ENCODE data around the gene TTLL8.

The TTLL8 gene

DNA sequence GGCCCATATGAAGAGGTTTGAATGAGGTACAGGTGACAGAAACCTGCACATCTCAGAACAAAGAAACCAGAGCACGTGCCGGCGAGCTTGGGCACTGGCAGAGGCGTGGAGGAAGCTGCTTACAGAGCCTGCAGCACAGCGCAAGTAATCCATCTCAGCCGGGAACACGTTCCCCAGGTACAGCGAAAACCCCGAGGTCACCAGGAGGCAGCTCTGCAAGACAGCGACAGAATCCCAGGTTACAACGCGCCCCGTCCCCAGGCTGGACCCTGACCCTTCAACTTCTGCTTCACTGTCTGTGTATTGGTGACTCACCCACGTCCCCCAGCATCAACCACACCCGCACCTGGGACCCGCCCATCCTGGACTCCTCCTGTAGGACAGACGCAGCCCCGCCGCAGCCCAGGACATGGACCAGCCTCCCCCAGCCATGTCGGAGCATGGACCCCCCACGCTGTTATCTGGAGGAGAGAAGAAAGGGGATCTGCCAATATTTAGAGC, 24.9 kb upstream of the TTLL8 start:
- no peak for DNase-seq

DNA sequence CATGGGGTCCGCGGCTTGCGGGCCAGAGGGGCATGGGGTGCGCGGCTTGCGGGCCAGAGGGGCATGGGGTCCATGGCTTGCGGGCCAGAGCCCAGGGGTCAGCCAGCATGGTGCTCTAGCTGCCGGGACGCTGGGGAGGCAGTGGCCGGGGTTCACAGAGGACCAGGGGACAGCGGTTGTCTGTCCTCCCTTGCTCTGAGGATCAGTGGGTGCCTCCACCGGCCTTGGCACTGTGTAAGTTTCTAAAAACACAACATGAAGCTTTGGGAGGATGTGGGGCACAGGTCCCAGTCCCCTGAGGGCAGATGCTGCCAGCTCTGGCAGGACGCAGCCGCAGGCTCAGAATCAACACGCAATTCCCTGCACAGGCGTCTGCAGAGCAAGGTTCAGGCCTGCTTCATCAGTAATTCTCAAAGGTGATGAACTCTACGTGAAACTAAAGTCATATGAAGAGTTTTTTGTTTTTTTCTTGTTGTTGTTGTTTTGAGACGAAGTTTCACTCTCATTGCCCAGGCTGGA, 24.2 kb upstream of the TTLL8 start:
- DNase-seq, result no peak

DNA sequence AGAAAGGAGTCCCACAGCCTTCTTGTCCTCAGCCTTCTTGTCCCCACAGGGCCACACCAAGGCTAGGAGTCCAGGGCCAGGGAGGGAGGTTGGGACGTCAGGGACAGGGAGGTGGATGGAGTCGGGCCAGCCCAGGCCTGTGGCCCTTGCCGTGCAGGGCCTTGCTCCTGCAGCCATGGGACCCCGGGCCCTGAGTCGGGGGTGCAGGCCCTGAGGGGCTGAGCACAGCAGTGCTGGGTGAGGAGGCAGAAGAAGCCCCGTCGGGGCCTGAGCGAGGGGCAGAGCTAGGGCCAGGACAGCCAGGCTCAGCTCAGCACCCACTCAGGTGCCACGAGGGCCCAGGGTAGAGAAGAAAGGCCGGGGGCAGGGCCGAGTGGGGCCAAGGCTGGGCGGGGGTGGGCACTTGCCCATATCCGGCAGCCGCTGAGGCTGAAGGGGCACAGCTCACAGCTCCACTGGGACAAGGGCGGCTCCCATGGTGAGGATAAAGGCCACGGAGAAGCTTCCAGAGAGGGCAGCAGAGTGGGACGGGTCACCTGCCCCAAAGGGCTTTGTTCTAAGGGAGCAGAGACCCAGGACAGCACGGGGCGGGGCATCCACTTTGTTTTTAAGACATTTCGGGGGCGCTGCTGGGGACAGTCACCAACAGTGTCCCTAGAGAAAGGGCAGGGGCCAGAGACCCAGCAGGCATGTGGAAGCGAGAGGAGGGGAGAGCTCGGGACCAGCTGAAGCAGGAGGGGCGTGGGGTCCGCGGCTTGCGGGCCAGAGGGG, 23.5 kb upstream of the TTLL8 start:
- DNase-seq, result no peak

DNA sequence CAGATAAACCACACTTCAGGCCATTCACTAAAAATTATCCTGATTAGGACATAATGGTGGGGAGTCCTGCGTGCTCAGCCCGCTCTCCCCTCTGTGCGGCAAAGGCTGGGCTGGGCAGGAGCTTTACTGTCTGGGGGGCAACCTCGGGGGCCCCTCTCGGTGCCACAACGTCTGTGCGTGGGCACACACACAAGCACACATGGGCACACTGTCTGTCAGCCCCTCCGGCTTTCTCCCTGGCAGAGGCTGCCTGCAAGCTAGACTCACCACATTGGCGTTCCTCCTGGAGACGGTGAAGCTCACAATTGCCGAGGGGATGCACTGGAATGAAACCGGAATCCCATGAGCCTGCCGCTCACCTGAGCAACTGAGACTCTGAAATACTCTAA, 22.0 kb upstream of the TTLL8 start:
- no peak for DNase-seq

DNA sequence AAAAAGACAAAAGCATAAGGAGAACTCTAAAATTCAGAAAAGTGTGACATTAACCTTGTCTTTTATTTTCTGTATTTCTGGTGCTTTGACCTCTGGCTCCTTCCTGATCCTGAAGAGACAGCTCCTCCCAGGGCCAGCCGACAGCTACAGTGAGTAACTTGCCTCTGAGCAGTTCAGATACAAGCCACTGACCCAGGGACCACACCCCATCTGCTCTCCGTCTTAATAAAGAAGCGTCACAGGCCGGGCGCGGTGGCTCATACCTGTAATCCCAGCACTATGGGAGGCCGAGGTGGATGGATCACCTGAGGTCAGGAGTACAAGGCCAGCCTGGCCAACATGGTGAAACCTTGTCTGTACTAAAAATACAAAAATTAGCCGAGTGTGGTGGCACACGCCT, 20.7 kb upstream of the TTLL8 start:
- no peak for DNase-seq

DNA sequence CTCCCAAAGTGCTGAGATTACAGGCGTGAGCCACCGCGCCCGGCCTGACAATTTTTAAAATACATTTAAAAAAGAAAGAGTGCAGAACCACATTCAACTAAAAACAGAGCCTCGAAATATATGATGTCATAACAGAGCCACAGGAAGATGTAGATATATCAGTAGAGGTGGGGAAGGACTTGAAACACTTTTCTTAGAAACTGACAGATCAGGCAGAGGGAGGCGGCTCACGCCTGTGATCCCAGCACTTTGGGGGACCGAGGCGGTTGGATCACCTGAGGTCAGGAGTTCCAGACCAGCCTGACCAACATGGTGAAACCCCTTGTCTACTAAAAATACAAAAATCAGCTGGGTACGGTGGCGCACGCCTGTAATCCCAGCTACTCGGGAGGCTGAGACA, 20.1 kb upstream of the TTLL8 start:
- DNase-seq, result no peak

DNA sequence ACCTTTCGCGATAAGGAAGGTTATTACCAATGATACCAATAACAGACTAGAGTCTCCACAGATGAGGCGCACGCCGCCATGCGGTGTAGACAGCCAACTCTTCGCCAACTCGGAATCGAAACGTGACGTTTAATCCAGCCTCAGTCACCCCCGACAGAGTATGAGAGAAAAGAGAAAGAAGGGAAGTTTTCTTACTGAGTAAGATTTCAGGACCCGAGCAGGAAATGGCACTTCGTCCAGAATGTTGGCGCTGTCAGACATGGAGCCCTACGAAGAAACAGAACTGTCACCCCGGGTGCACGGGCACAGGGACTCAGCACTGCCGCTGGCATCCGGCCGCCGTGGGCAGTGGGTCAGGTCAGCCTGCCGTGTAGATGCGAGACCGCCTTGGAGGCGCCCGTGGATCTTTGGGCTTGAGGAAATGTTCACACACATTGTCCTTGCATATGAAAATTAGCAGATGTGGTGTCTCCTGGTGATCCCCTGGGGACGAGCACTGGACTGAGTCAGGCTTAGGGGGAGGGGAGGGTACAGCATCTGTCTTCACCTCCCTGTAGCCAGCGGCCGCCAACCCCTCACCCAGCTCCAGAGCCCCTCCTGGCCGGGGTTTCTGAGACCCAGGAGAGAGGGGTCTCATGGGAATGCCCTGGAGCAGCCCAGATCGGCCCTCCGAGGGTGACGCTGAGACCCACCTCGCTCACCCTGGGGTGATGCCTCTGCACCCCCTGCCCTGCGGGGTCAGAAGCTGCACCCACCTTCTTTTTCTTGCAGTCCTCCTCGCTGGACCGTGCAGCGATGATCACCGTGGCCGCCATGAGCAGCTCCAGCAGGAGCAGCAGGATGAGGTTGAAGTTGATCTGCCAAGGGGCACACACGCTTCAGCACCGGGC, 18.8 kb upstream of the TTLL8 start:
- DNase-seq, result no peak

DNA sequence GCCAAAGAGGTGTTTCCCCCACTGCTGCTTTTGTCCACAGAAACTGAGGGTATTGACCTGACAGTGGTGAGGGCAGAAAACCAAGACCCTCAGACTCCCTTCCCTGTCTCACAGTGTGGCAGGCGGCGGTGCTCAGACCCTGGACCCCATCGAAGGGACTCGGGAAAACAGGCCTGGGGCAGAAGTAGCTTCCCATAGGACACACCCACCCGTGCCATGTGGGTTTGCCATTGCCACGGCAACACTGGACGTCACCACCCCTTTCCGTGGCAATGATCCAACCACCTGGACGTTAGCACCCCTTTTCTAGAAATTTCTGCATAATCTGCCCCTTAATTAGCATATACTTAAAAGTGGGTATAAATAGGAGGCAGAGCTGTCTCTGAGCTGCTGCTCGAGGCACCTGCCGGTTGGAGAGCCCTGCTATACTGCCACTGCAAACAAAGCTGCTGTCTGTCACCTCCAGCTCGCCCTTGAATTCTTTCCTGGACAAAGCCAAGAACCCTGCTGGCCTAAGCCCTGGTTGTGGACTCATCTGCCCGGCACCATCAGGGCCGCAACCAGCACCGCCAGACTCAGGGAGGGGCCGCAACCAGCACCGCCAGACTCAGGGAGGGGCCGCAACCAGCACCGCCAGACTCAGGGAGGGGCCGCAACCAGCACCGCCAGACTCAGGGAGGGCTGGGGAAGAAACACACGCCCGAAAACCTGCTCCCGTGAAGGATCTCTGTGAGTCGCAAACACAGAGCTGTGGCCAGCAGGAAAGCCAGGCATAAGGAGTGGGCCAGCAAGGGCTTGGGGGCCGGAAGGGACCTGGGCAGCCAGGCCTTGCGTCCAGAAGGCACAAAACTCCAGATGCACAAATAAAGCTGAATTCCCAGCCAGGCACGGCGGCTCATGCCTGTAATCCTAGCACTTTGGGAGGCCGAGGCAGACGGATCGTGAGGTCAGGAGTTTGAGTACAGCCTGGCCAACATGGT, 16.7 kb upstream of the TTLL8 start:
- no peak for DNase-seq

DNA sequence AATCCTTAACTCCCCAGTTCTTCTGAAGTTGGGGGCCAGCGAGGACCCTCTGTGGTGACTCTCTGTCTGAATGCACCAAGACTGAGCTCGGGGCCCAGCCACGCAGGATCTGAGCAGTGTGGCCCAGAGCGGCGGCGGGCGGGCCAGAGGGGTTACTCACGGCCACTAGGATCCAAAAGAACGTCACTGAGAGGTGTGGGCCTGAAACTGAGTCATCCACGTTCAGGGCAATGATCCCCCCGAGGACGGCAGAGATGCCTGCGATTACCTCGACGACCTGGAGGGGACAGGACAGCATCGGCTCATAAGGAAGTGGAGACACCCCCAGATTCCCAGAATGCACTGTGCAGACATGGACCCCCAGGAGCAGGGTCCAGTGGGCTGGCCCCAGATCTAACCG, 16.0 kb upstream of the TTLL8 start:
- no peak for DNase-seq

DNA sequence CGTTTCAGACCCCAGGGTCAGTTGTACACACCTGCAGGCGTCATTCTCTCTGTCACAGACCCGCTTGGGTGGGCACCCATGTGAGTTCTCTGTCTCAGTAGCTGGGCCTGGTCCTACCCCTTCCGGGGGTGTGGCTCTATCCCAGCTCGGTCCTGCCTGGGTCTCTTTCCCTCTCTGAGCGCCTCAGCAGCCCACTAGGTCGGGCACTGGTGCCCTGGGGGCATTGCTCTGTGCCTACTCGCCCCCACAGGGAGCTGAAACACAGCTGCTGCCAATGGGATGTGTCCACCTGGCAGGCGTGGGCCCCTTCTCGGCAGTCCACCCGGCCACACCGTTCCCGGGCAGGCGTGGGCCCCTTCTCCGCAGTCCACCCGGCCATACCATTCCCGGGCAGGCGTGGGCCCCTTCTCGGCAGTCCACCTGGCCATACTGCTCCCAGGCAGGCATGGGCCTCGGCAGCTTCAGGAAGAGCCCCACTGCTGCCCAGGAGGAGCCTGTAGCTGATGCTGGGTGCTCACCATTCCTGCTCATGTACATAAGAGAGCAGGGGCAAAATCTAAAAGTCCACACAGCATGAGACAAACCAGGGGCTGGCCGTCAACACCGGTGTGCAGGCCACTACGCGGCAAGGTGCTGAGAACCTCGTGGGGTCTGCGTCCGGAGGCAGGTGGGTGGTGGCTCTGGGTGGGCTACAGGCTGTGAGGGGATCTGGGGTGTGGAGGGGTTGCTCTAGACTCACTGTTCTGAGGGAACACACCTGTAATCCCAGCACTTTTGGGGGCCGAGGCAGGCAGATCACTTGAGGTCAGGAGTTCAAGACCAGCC, 14.8 kb upstream of the TTLL8 start:
- DNase-seq, result no peak

DNA sequence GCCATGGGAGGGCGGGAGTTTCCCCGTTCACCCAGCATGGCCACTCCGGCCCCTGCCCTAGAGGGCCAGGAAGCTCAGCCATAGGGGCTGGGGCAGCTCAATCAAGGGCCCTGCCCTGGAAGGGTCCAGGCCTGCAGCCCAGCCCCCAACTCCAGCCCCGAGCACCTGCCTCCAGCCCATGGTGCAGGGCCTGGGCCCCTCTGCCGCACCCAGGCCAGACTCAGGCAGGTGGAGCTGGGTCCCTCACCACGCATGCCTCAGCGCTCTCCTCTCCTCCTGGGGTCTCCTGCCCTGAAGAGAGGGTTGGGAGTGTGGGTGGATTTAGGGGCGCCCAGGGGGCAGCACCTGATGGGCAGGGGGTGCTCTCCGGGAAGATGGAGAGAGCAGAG, 14.1 kb upstream of the TTLL8 start:
- no peak for DNase-seq

DNA sequence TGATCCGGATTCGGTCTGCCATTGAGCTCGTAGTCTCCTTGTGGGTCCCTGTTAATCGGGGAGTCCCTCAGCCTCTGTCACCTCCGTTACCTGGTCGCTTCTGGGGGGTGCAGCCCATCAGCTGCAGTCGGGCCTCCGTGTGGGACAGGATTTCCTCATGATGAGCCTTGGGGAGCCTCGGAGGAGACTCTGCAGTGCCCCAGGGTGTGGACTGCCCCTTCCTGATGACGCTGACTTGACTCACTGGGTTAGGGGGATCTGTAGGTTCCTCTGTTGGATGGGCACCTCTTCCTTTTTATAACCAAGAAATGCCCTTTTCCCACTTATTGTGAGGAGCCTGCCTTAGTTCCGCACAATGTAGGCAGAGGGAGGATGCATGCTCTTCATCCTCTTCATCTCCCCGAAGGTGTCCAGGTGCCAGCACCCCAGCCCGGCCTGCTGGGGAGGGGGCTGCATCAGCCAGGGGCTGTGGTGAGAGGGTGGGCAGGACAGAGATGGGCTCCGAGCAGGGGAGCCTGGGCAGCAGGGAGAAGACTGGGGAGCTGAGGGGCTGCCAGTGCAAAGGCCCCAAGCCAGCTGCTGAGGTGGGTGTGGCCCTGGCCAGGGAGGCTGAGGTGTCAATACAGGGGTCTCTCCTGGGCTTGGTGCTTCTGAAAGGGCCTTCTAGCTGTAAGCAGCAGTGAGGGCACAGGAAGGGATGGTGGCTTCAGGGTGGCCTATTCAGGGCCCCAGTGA, 13.5 kb upstream of the TTLL8 start:
- no peak for DNase-seq

DNA sequence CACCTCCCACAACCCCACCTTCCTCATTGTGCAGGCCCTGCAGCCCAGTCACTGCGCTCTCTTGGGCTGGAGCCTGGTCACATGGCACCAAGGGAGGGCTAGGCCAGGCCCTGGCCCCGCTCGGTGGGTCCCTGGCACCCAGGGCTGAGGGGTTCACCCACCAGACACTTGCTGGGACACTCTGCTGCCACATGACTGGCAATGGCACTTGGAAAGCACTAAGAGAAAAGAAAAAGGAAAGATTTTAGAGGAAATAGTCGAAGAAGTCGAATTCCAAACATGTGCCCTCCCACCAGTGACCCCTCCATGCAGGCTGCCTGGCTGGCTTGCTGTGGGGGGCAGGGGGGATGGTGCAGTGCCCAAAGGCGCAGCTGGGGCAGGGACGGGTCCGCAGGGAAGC, 12.3 kb upstream of the TTLL8 start:
- DNase-seq, result no peak

DNA sequence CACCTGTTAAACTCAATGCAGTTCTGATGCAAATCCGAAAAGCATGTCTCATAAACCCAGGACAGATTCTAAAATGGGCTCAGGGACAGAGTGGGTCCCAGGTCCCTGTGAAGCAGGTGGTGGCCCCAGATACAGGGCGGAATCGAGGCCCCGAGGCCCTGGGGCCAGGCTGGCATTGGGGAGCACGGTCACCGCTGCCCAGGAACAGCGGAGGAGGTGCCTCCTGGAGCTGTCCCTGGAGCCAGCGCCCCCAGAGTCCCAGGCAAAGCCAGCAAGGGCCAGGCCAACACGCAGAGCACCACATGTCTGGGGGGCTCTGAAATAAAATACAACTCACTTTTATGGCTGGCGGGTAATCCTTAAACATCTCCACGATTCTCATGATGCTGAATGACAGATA, 10.0 kb upstream of the TTLL8 start:
- no peak for DNase-seq

DNA sequence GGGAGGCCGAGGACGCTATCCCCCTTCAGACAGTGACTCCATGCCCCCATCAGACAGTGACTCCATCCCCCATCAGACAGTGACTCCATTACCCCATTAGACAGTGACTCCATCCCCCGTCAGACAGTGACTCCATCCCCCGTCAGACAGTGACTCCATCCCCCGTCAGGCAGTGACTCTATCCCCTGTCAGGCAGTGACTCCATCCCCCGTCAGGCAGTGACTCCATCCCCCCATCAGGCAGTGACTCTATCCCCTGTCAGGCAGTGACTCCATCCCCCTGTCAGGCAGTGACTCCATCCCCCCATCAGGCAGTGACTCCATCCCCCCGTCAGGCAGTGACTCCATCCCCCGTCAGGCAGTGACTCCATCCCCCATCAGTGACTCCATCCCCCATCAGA, 9.1 kb upstream of the TTLL8 start:
- no peak for DNase-seq

DNA sequence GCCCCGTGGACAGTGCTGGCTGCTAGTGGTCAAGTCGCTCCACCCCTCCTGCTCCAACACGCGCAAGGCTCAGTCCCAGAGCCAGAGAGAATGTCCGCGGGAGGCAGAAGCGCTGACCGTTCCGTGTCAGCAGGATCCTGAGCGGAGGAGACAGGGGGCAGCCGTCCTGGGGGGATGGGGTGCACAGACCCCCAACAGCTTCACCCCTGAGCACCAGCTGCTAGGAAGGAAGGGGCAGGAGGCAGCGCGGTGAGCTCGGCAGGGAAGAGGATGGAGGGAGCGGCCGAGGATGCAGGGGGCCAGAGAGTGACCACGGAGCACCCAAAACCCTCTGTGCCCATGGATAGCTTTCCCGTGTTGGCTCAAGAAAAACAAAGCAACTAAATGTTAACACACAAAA, 6.4 kb upstream of the TTLL8 start:
- no peak for DNase-seq

DNA sequence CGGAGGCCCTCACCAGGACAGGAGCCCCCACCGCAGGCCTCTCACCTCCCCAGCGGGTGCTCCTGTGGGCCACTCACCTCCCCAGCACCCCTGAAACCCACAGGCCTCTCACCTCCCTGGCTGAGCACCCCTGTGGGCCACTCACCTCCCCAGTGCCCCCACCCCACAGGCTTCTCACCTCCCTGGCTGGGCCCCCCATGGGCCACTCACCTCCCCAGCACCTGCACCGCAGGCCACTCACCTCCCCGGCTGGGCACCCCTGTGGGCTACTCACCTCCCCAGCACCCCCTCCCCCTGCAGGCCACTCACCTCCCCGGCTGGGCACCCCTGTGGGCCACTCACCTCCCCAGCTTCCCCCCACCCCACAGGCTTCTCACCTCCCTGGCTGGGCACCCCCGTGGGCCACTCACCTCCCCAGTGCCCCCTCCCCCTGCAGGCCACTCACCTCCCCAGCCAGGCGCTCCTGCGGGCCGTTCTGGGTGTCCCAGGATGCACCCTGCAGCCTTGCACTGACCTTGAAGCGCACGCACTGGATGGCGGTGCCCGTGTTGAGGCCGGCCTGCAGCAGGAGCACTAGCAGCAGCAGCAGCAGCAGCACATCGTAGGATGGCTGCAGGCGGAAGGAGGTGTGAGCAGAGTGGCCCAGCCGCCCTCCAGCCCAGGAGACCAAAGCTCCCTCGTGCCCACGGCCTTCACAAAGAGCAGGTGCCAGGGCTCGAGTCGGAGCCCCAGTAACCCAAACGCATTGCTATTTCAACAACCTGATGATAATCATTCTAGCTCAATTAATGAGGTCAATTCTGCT, 5.7 kb upstream of the TTLL8 start:
- no peak for DNase-seq

DNA sequence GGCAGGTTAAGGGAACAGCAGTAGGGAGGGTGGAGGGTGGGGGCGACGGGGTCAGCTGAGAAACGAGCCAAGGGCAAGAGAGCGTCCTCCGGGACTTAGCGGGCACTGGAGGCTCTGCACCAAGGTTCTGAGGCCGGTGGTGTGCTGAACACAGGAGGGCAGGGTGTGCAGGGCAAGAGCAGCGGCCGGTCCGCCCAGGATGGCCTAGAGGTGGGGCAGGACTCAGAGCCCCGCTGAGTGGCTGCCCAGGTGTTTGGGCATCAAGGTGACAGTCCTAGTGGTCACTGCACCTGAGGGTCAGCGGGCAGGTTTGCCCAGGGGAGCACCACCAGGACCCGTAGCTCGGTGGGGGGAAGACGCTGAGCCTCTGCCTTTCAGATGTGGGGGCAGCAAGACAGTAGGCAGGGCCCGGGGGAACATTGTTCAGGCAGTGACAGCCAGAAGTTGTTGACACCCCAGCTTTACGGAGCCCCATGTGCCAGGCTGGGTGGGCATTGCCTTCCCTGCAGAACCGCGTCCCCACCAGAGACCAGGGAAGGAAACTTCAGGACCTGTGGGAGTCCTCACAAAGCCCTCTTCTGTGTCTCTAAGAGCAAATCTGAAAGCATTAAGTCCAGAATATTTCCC, 4.5 kb upstream of the TTLL8 start:
- DNase-seq, result no peak

DNA sequence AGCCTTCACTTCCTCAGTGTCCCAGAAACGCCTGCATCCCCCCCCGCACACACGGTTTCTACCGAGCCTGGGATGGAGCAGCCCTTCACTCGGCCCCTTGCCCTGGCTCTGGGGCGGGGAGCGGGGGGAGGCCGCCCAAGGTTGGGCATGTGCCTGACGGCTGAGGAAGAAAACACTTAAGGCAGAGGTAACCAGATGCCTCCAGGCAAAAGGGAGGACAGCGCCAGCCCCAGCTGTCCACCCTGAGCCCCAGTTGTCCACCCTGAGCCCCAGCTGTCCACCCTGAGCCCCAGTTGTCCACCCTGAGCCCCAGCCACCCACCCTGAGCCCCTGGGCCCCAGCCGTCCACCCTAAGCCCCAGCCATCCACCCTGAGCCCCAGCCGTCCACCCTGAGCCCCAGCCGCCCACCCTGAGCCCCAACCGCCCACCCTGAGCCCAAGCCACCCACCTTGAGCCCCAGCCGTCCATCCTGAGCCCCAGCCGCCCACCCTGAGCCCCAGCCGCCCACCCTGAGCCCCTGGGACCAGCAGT, 3.8 kb upstream of the TTLL8 start:
- no peak for DNase-seq
